Neural progenitor cell (in vitro differentiated cells): ENCODE data around the gene ZBTB24.

Source experiments
- CTCF ChIP-seq: fragments of 200-600 bp; sonication (generic); IDR thresholded peaks from 2 replicates; pipeline ENCODE4 v1.5.1; 2017; ENCODE audit warnings: antibody characterized with exemption, mild to moderate bottlenecking
- EZH2 ChIP-seq: fragments of 200-600 bp; sonication (generic); IDR thresholded peaks from 2 replicates; pipeline ENCODE4 v1.6.1; 2017; ENCODE audit warnings: antibody characterized with exemption, mild to moderate bottlenecking, moderate library complexity

GRCh38 chr6:109446072-109446471 lies 36.9 kb downstream of the ZBTB24 start:
- TF ChIP-seq CTCF (no peak), EZH2 (no peak)
